HG02610 (cell line): Measurements from ENCODE around the gene GADD45G.

Experiments
- ATAC-seq: cut with Tn5 transposase; IDR thresholded peaks from one replicate; pipeline ENCODE4 v1.9.1; 2021; ENCODE audit warnings: mild to moderate bottlenecking, moderate library complexity; ENCODE audit not compliant: unreplicated experiment

The GADD45G gene

GRCh38 chr9:89629081-89629976 lies 24.5 kb downstream of the GADD45G start:
- ATAC-seq = no peak

GRCh38 chr9:89630508-89630907 lies 25.7 kb downstream of the GADD45G start:
- ATAC-seq = no peak

DNA sequence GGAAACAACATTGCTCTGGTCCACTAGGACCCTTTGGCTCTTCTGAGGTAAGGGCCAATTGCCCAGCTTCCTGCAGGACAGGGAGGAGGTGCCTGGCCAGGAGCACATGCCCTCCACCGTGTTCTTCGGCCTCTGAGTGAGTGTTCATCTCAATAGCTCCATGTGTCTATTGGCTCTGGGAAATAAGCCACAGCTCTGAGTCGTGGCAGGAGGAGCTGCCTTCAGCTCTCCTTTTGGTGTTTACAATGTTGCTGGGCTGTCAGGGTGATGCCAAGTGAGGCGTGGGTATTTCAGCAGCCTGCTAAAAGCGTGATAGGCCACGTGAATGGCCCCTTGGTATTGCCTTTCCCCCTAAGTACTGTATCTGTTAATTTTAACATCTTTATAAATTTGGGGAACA lies 26.6 kb downstream of the GADD45G start:
- ATAC-seq = no peak

- ATAC-seq = no peak
These were observed 27.5 kb downstream of the GADD45G start for GRCh38 chr9:89632192-89632733.

DNA sequence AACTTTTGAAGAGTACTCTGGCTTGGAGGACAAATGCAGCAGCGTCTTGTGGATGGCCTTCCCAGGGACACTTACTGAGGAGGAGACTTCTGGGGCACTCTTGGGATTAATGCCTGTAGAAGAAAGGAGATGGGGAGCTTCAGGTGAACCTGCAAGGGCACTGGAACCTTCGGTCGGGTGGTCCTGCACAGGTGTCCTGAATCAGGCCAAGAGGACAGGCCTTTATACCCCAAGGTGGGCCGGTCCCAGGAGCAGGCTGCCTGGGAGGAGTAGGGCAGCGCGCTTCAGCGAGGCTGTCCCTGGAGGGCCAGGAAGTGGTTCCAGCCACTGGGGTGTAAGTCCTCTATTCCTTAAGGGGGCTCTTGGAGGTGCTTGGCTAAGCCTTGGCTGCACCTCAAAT lies 27.9 kb downstream of the GADD45G start:
- no peak for ATAC-seq

DNA sequence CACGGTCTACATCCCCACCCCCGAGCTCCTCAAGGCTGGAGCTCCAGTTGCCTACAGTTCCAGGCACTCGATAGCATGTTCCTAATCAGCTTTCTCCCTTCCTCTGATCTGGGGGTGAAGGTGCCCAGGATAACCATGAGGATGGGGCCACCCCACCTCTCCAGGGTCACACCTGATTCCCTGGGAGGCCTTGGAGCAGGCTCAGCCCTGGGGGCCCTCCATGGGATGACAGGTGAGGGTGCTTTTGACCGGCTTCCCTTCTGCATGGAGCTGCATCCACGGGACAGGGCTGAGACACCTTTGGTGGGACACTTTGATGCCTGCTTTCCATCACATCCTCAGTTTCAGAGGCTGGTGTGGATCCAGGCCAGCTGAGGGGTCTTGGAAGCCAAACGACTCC lies 28.6 kb downstream of the GADD45G start:
- no peak for ATAC-seq

- ATAC-seq = no peak
These were observed 29.1 kb downstream of the GADD45G start for GRCh38 chr9:89633920-89634319.

DNA sequence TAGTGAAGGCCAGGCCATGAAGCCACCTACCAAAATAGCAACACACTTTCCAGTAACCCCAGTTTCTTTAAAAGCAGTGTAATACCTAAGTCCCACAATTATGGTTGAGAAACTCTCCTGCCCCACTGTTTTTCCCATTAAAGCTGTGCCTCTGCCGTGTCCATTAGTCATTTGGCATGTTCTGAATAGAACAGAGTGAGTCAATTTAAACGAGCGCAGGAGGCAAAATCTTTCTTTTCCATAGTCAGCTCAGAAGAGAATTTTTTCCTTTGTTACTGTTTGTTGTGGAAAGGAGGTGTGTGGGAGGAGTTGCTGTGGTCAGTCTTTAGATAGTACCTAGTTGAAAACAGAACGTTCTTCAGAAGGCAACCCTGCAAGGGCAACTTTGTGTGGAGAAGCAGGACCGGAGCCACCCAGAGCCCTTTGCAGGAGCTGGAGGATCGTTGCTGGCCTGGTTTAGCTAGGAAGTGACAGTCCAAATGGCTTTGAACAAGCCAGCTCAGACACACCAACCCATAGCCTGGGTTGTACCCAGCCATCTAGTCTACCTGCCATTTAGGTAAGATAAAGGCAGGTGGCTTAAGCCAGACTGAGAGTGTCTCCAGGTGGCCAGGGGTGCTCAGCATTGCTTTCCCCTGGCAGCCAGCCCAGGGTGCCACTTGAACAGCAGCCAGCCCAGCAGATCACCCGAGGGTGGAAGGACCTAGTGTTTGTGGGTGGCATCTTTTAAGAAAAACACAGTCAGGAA lies 30.4 kb downstream of the GADD45G start:
- ATAC-seq = no peak

- ATAC-seq = no peak
These were observed 31.0 kb downstream of the GADD45G start for GRCh38 chr9:89635816-89636215.

DNA sequence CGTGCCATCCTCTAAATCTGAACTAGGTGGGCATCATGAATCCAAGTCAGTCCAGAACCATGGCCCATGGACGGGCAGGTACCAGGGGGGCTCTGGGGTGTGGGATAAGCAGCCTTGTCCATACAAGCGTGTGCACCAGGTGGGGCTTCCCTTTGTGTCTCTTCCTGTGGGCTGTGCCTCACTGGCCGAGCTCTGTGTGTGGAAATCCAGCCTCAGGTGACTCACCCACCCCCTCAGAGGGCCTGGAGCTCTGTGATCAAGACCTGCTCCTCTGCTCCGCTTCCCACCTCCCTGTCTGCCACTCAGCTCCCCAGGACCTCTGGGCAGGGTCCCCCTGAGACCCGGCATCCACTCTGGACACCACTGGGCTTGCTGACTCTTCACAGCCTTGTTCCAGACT lies 33.0 kb downstream of the GADD45G start:
- no peak for ATAC-seq

- no peak for ATAC-seq
These were observed 33.5 kb downstream of the GADD45G start for GRCh38 chr9:89638359-89638758.

GRCh38 chr9:89638893-89639292 lies 34.1 kb downstream of the GADD45G start:
- no peak for ATAC-seq

GRCh38 chr9:89639367-89639795 lies 34.6 kb downstream of the GADD45G start:
- no peak for ATAC-seq

DNA sequence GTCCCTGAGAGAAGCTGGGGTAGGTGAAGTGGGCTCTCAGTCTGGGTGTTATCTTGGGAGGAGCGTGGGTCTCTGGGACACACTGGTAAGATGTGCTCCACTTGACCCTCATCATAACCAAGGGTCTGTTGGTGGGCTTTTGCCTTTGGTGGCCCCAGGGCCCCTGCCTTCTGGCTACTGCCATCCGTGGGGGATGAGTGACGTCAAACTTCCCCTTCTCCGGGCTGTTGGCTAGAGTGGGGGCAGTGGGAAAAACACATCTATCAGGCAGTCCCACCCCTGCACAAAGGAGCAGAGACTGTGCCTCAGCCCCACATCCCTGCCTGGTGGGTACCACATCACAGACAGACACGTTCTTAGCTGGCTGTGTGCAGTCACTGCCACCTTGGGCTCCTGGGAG lies 35.1 kb downstream of the GADD45G start:
- no peak for ATAC-seq

DNA sequence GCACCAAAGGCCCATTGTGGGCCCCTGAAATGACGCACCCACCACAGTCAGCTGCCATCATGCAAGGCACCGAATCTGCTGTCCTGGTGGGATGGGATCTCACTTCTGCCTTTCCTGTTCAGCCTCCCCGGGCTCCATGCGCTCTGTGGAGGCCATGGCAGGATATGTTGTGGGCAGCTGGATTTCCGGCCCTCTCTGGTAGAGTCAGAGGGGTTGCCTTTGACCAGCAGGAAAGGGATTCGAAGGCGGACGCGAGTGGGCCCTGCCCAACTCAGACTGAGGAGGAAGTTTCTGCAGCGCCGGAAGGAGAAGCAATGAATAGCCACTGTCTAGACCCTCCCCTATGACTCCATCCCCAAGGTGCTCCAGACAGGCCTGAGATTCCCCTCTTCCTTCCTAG lies 35.5 kb downstream of the GADD45G start:
- no peak for ATAC-seq

DNA sequence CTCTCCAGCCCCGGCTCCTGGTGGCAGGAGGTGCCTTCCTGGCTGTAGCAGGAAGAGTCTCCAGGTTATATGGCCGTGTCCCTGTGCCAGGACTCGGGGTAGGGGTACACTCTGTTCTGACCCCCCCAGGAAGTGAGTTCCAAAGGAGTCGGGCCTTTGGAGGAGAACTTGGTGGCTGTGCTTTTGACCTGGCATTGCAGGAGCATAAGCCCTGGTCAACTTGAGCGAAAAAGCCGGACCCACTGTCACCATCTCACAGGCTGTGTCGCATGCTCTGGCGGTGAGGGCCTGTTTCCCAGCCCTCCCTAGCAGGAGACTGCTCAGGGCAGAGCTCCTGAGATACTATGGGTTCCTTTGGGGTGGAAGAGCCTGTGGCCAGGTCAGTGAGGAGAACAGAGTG lies 36.0 kb downstream of the GADD45G start:
- no peak for ATAC-seq

DNA sequence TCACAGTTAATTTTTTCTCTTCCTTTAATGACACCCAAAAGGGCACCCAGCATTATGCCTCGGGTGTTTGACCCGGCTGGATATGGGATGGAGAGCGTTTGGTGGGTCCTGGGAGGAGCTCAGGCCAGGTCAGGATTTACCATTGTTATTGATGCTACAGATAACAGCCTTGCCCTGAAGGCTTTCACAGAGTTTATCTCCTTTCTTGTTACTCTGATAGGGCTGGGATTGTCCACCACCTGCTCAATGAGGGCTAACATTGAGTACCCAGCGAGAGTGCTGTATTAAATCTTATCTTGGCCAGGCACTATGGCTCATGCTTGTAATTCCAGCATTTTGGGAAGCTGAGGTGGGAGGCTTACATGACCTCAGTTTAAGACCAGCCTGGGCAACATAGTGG lies 37.2 kb downstream of the GADD45G start:
- no peak for ATAC-seq

DNA sequence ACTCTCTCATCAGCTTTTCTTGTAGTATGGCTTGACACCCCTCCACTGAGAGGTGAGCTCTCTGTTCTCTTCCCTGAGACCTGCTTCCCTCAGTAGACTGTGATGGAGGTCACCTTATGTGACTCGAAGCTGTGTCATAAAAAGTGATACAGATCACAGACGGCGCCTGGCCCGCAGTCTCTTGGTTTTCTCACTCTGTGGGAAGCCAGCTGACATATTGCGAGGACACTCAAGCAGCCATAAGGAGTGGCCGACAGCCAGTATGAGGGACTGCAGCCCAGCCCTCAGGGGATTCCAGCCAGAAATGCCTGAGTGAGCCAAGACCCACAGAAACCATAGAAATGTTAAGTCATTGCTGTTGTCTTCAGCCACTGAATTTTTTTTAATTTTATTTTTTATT lies 38.0 kb downstream of the GADD45G start:
- no peak for ATAC-seq

DNA sequence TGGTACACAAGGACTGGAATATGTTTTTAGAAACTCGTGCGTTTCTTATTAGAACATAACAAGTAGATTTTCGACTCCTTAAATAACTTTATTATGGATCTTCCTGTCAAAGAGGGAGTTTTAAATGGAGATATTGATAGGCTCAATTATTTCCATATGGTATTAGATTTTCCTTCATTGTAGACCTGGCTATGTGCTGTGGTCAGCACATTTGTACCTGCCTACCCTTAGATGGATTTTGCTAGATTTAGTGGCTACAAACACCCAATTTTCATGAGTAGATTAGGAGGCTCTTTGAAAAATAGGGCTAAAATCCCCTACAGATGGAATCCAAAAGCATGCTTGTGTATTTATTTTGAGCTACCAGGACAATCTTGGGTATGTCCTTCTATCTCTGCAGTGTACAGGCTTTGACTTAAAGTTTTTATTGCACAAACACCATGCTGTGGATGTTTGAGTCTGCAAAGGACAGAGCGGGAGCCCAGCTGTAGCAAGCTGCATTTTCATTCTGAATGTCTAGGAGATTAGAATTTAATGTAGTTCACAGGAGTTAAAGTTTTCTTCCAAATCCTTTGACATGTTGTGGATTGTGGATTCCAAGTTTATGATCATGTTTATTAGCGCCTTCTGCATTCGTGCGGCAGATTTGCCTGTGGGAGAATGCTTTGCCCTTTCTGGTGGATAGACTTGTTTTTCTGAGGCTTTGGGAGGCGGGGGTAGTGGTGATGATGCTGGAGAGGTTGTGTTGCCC lies 41.6 kb downstream of the GADD45G start:
- ATAC-seq = no peak

- no peak for ATAC-seq
These were observed 42.7 kb downstream of the GADD45G start for GRCh38 chr9:89647366-89648128.
